Keratinocyte (primary cell): ENCODE measurements around the gene BCAT1.

Source experiments
- CTCF ChIP-seq, 3 experiments: IDR thresholded peaks in 1 of 3; conservative IDR thresholded peaks in 1 of 3; optimal IDR thresholded peaks in 1 of 3; 2 replicates in 2 of 3; 3 replicates in 1 of 3; pipeline versions ENCODE3 to v1.5.1; 2011; ENCODE audit warnings: low read length in 3 of 3, mild to moderate bottlenecking in 3 of 3, moderate library complexity in 2 of 3, control low read depth in 1 of 3, inconsistent platforms in 1 of 3; ENCODE audit not compliant: insufficient read depth in 2 of 3; ENCODE audit errors: extremely low read depth in 1 of 3
- EZH2 ChIP-seq: IDR thresholded peaks from one replicate; pipeline ENCODE4 v1.6.1; 2012; ENCODE audit warnings: inconsistent platforms, mild to moderate bottlenecking, low read length, moderate library complexity

- TF ChIP-seq CTCF (optimal IDR thresholded peaks at IDR 0.05 in 1 of 3, IDR thresholded peaks at IDR 0.05 in 1 of 3, conservative IDR thresholded peaks at IDR 0.05 in 1 of 3; ENCODE audit: extremely low read depth in 1 of 3, insufficient read depth in 2 of 3, low read length in 3 of 3) = peak in 2 of 3 experiments; percentile 17 to 26
- TF ChIP-seq EZH2 = no peak
Measured at GRCh38 chr12:24852420-24852819, 96.5 kb downstream of the BCAT1 start.
